ENCODE results near the gene INPP4A.

INPP4A gene

DNA sequence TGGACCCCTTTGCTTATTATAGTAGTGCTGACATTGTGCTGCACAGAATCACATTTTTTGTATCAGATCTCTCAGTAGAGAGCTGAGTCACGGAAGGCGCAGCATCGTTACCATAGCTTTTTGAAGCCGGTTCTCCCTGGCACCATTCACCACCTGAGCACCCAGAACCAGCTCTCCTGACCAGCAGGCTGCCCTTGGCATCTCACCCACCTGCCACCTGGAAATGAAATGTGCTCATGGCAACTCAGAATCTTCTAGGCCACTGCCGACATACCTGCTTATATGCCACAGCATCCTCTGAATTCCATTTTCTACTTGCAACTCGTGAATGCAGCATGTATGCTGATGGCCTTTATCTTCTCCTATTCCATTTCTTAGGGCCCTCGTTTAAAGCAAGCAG lies 100.9 kb downstream of the INPP4A start:
- DNase-seq, result no peak

DNA sequence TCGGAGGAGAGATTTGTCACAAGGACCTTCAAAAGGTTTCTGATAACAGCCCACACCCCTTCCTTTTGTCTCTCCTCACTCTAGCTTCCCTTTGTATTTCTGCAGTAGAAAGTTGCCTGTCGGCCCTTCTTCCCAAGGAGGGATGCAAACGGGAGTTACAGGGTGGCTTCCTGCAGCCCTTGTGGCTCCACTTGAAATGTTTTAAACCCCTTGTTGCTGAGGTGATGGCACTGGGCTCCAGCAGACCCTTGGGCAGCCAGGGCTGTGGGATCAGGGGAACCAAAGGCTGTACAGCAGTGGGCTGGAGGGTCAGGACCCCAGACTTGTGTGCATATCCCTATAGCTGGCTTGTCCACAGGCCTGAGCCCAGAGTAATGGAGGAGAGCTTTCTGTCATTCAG lies 101.5 kb downstream of the INPP4A start:
- DNase-seq, result no peak

DNA sequence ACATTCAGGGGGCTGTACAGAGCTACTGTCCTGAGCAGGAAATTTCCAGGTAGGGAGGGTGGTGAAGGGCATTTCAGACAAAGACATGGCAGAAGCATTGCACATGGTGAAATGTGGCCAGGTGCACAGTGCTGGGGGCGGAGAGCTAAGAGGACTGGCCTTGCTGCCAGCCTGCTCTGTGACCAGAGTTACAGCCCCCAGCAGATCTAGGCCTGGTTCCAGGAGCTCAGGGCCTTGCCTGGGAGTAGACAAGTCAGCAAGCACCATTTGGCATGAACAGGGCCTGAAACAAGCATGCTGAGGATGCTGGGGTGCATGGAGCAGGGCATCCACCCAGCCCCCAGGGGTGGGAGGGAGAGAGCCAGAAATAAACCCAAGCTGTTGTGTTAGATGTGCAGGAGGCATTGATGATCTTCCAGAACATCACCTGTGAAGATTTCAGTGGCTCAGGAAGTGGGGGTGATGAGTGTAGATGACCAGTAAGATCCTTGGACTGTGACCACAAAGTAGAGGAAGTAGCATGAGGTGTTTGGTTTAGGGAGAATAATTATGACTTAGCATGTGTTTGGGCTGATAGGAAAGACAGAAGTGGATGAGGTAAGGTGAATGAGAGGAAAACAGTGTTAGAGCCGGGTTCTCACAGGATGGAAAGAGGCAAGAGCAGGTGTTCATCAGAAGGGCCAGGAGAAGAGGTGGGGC lies 102.6 kb downstream of the INPP4A start:
- no peak for DNase-seq

DNA sequence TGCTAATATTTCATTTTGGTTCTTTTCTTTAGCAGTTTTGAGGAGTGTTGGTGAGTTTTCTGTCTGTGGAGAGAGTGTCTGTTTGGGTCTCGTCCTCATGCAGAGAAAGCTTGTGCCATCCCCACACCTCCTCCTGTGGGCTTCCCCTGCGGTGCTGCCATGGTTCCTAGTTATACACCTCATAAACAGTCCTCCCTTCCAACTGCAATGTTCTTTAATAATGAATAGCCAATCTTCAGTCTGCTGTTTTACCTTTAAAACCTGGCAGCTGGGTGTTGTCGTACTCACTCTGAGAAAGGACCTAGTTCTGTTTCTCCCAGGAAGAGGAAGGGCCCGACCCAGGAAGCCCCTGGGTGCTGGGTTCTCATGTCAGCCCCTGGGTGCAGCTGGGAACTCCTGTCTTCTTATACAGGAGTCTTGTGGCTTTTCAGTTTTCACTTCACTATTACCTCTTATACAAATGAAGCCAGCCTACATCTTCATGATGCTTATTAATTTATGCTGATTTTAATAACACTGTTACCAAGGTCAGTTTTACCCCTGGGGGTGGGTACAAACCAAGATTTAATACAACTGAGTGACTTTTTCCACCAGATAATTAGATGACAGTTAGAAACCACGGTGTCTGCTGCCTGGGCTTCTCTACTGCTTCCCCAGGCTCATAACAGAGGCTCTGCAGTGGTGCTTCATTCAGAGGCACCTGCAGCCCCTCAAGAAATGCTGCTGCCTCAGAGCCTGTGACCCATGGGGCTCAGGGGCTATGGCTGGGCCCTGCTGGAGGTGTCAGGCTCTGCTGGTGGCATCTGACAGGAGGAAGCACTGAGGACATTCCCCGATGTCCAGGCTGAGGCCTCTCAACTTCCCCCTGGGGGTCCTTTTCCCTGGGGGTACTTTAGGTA lies 104.5 kb downstream of the INPP4A start:
- no peak for DNase-seq

DNA sequence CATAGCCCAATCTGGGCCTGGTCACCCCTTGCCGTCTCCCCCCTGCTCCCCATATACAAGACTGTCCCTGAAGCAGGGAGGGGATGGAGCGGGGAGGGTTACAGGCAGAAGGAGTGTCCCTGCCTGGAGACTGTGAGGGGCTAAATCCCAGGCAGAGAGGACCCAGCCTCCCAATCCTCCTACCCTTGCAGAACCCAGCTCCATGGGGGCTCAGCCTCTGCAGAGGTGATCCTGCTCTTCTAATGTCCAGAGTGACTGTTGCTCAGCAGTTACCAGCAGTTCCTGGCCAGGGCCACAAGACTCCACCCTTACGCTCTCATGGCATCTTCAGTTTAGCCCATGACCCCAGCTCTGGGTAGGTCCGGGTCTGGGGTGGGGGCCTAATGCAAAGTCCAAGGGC lies 105.5 kb downstream of the INPP4A start:
- DNase-seq, result no peak

DNA sequence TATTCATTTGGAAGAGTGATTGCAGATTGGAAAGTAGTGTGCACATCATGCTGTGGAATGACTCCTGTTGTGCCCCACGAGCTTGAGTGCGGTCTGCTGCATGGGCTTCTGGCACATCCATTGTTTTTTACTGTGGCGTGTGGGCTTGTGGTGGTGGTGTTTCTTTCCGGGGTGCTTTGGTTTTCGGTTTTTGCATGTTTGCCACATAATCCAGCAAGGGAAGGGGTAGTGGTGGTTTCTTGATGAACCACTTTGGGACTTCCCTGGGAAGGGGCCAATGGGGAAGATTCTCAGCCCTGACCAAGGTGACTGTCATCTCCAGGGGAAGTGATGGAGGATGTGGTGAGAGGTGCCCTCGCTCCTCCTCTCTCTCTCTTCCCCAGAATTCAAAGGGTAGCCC lies 106.7 kb downstream of the INPP4A start:
- no peak for DNase-seq

DNA sequence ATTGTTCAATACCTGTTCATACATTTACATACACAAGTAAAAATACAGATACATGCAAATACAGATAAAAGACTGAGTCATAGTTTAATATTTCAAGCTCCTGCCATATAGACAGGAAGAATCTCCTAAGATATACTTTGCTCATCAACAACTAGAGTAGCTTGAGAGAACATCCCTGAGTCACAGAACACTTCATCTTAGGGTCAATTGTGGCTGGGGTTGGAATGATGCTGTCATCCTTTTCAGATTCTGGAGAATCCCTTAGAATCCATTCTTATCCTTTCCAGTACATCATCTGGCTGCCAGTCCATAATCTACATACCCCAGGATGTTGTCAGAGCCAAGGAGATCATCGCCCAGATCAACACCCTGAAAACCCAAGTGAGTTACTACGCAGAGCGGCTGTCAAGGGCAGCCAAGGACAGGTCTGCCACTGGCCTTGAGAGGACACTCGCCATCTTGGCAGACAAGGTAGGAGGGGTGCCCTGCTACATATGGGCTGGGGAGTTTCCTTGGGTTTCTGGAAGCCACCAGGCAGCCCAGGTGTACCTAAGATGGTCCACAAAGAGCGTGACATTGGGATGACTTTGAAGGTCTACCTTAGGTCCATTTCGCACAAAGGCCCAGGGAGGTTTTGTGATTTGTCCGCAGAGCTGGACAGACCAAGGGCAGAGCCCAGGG lies 108.0 kb downstream of the INPP4A start:
- DNase-seq, result peak; percentile 63

DNA sequence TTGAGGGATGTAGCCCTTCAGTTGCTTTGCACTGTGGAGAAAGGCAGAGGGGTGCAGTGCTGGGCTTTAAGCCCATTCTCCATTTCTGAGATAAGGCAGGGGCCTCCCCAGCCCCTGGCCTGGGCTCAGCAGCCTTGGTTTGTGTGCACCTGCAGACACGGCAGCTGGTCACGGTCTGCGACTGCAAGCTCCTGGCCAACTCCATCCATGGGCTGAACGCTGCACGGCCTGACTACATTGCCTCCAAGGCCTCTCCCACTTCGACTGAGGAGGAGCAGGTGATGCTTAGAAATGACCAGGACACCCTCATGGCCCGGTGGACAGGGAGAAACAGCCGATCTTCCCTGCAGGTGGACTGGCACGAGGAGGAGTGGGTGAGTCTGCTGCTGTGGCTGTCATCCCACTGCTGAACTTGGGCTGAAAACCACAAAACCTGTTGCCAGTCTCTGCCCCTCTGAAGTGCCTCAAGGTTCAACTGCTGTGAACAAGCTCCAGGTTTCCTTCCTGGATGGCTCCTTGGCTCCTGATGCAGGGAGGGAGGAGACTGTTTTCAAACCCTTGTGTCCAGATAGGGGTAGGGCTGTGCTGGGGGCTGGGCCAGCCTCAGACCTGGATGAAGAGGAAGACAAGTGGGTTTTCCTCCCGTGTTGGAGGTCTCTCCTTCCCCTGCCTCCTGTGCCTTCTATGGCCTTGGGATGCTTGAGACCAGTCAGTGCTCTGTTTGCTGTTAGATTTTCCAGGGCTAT lies 109.6 kb downstream of the INPP4A start:
- DNase-seq, result no peak

DNA sequence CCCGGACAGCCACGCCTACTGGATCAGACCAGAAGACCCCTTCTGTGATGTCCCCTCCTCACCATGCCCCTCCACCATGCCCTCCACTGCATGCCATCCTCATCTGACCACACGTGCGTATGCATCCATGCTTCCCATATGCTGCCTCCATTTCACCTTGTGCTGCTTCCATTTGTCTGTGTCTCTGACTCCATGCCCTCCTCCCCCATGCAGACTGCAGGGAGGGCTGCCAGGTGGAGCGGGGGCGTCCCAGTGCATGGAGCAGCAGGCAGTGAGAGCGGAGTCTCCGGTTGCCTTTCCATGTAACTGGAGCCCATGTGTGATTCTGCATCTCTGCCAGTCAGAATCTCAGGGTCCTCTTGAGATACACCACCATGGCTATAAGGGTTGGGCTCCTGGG lies 111.0 kb downstream of the INPP4A start:
- no peak for DNase-seq

DNA sequence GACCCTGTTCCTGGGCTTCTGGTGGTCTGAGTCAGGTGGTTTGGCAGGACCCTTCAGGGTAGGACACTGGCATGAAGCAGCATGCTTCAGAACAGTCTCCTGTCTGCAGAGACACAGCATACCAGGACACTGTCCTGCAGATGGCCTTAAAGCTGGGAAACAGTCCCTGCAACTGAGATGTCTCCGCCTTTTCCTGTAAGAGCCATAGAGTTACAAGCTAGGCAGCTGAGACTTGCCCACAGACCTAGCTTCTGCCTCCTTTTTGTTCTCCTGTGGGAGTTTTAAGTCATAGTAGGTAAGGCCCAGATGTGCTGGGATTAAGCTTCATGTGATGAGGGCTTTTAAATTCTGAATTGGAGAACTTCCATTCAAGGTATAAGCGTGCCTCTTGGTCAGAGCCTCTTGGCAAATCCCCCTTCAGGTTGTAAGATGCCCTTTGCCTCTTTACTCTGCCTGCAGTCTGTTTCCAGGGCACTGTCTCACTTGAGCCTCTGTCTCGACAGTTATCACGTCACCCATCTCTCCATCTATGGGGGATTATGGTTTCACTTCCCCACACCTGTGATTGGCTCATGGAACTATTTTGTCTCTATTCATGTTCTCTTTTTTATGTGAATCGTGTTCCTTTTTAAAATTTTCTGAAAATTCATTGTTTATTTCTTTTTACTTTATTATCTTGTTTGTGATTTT lies 111.8 kb downstream of the INPP4A start:
- DNase-seq, result no peak

DNA sequence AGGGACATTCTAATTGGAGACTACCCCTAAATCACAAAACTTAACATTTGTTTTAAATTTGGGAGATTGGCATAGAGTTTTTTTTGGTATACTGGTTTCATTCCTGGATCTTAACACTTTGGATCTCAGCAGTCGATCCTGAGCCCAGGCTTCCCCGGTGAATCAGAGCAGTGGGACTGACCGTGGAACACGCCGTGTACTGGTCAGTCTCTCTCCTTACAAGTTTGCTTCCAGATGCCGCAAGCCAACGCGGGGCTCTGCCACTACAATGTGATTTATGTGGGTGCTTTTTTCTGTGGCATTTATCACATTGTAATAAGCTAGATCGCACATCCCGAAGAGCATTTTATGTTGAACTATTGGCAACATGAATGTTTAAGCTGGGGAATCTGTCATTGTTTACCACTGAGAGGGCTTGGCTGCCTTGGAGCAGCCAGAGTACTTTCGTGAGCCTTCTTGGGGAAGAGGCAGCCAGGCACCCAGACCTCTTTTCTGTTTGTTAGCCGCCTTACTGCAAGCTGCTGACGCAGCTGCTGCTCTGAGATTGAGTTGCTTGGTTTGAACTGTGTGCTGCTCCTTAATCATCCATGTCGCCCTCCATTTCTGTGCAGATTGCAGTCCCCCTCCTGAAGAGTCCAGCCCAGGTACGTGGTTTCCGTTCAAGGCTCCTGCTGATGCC lies 114.3 kb downstream of the INPP4A start:
- no peak for DNase-seq

DNA sequence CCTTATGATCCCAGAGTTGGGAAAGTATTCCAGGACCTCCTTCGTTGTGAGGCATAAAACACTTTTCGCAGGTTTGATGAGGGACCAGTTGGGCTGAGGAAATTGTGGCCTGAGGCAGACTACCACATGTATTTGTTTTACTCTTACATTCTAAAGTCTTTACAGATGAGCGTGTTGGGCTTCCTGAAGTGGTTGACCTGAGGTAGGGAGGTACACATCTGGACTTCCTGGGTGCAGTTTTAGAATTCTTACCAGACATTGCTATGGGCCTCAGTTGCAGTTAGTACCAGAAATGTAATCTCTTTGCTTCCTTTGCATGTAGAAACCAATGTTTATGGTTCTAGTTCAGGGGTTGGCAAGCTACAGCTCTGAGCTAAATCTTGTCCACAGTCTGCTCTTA lies 114.9 kb downstream of the INPP4A start:
- no peak for DNase-seq

DNA sequence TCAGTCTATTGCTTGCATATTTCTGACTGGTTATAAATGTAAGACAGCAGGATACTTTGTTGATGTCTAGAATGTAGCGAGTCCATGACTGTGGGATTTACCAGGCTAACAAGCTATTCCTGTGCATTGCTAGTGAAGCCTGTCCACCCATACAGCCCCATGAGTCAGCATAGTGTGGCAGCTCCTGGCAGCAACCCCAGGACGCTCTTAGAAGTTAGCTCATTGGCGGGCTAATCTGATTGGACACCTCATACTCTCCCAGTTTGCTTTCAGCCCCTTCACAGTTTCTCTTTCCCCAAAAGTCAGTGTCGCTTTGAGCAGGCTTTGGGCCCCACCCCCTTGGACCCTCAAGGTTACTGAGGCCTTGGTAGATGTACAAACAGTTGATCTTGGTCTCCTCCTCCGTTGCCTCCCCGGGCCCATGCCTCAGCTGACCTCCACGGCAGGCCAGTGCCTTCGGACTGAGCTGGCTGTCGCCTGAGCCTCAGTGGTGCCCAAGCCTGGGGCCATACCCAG lies 115.7 kb downstream of the INPP4A start:
- DNase-seq, result peak; percentile 83

DNA sequence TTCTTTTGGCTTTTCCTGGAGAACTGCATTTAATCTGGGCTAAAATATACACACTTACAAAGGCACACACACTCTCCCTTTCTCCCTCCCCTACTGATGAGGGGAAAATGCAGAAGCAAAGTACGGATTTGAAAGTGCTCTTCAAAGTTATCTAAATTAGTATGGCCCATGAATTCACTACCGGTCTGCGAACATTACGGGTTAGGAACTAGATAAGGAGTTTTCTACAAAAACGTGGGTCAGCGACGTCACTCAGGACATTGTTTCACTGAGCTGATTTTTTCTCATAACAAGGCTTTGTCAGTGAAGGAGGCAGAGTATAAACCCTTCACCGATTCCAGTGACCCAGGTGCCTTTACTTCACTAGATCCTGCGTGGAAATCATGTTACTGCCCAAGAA lies 116.4 kb downstream of the INPP4A start:
- no peak for DNase-seq

DNA sequence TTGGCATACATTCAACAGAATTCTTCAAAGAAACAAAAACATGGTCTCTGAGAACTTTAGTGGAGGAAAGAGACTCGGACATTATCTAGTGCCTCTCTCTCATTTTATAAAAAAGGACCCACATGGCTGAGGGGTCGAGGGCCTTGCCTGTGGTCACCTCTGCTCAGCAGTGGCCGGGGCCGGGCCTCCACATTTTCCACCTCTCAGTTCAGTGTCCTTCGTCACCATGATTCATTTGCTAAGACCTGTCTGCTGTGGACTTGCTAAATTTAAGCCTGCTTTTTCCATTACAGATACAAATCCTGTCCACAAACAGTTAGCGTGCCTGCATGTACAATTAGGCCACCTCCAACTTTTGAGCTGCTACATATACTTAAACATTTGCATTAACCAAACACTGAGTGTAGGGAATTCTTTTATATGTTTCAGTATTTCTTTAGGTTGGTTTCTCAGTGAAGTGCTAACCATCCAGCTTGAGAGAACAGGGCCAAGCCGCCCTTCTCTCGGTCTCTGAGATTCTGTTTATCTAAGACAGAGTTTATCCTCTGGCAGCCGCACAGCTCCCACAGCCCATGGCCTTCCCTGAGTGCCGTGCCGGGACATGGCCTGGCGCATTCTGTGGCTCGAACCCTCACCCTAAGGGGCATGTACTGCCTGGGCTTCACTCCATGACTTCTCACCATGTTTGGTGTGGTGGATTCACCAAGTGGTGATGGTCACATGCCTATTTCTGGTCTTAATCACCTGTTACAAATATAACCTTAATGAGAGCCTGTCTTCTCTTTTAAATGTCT lies 117.4 kb downstream of the INPP4A start:
- no peak for DNase-seq

DNA sequence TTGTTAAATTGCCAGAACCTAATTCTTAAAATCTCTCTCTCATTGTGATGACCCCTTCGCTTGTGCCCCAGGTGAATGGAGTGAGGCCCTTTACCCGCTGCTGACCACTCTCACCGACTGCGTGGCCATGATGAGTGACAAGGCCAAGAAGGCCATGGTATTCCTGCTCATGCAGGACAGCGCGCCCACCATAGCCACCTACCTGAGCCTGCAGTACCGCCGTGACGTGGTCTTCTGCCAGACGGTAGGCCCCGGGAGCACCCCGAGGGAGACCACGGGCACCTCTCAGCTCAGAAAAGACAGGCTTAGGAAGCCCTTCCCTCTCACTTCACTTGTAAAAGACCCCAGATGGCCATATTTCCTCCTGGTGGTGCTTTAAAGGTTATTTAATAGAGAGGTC lies 118.7 kb downstream of the INPP4A start:
- DNase-seq, result no peak

DNA sequence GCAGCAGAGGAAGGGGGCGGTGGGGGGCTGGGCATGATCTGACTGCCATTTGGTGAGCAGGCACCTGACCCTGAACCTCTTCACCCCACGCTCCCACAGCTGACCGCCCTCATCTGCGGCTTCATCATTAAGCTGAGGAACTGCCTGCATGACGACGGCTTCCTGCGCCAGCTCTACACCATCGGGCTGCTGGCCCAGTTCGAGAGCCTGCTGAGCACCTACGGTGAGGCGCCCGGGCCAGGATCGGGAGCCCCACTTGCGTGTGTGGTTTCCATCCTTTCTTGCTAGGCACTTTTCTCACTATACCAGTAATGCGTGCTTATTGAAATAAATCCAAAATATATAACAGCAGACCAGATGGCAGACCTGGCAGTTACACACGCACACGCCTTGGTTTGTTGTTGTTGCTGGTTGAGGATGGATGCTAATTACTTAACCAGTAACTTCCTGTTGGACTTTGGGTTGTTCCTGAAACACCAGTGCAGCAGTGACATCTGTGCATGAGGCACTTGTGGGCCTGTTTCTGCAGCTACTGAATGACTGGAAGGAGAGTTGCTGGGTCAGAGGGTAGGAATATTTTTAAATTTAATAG lies 120.0 kb downstream of the INPP4A start:
- no peak for DNase-seq

DNA sequence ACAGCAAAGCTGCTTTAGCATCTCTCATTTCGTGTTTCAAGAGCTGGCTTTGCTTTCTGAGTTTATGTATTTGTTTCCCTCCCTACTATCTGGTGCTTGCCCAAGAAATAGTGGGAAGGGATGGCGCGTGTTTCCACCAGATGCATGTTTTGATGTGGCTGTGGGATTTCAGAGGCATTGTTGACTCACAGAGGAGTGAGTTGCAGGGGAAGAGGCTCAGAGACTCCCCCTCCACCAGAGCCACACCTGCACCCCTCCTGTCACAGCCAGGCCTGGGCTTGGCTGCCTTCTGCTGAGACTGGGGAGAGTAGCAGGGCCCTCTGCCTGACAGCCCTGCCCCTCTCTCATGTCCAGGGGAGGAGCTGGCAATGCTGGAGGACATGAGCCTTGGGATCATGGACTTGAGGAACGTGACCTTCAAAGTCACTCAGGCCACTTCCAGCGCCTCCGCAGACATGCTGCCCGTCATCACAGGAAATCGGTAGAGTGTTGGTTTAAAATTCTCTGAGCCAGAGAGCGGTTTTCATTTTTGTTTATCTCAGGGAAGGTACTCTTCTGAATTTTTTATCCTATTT lies 120.7 kb downstream of the INPP4A start:
- no peak for DNase-seq

DNA sequence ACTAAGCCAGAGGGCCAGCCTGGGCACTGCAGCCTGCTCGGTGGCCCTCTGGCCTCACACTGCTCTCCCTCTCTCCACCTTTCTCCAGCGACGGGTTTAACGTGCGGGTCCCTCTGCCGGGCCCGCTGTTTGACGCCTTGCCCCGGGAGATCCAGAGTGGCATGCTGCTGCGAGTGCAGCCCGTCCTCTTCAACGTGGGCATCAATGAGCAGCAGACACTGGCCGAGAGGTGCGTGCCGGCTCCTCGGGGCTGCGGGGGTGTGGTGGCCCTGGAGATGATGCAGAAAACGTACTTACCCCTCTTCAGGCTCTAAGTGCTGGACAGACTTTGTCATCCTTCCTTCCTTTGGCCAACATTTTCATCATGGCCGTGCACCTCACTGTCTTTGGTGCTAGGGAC lies 121.3 kb downstream of the INPP4A start:
- DNase-seq, result no peak
